ENCODE data around the gene FTCD. TPM values are rescaled to one million over a fixed set of nuclear protein-coding genes. Genes with fewer than 3 reads are reported as not detected.
A peak's percentile ranks its signal among the peaks of the same experiment; 100 is the strongest.
"Not testable (repeated sequence)": the region's sequence is repeated elsewhere in the genome, so short reads cannot be mapped to it uniquely, and the experiment has no call there.

The FTCD gene
- polyA plus RNA-seq, 10 donors = 0.35 to 2.5 (median 0.97) TPM

DNA sequence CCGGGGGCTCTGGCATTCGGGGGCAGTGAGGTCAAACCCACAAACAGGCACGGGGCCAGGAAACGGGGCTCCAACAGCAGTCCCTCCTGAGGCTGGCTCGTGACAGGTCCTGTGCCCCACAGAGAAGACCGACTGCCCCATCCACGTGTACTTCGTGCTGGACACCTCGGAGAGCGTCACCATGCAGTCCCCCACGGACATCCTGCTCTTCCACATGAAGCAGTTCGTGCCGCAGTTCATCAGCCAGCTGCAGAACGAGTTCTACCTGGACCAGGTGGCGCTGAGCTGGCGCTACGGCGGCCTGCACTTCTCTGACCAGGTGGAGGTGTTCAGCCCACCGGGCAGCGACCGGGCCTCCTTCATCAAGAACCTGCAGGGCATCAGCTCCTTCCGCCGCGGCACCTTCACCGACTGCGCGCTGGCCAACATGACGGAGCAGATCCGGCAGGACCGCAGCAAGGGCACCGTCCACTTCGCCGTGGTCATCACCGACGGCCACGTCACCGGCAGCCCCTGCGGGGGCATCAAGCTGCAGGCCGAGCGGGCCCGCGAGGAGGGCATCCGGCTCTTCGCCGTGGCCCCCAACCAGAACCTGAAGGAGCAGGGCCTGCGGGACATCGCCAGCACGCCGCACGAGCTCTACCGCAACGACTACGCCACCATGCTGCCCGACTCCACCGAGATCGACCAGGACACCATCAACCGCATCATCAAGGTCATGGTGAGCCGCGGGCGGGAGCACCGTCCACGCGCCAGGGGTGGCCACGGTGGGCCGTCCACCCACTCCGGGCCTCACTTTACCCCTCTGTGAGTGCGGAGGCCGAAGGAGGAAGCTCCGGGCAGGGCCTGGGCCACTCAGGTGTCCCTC, 43.3 kb downstream of the FTCD start:
- DNase-seq = no peak

GRCh38 chr21:46111193-46111571, 44.2 kb downstream of the FTCD start:
- no peak for DNase-seq

DNA sequence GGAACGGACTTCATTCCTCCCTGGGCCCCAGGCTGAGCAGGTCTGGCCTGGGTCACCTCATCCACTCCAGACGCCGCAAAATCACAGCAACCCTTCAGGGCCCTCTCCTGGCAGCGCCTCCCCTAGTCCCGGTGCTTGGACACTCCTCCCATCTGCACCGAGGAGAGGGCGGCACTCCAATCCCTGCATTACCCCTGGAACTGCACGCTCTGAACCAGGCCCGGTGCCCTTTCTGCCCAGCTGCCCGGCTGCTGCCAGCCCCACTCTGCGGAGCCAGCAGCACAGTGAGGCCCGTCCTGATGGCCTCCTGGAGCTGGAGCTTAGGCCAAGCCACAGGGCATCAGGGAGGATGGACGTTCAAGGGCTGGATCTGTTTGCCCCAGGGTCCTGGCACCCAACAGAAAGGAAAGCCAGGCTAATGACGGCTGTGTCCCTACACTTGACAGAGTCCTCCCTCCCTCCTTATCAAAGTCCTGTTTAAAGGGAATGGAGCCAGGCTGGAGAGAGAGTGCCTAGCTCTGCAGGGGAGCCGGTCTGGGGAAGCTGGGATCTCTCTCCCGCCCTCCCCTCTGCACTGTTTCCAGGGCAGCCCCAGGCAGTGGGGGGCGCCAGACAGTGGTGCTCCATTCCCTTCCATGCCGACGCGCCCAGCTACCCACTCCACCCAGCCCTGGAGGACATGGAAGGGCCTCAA, 44.7 kb downstream of the FTCD start:
- peak in 1 of 3 donors; percentile 16 for DNase-seq

GRCh38 chr21:46109313-46110221, 45.8 kb downstream of the FTCD start:
- peak in 1 of 3 donors; percentile 9 for DNase-seq

- no peak for DNase-seq
These were observed 46.5 kb downstream of the FTCD start for GRCh38 chr21:46108827-46109312.

- not testable (repeated sequence) for DNase-seq
These were observed 48.0 kb downstream of the FTCD start for GRCh38 chr21:46107376-46107775.

DNA sequence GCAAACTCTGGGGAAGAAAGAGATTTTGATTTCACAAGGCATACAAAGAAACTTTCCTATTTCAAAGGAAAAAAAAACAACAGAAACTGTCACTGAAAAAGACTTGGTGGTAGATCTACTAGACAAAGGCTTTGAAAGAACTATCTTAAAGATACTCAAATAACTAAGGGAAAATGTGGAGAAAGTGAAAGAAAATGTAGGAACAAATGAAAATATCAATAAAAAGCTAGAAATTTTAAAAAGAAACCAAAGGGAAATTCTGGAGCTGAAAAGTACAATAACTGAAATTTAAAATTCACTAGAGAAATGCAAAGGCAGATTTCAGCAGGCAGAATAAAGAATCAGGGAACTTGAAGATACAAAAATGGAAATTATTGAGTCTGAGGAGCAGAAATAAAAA, 51.3 kb downstream of the FTCD start:
- DNase-seq = no peak

- DNase-seq = no peak
These were observed 54.5 kb downstream of the FTCD start for GRCh38 chr21:46100906-46101305.

GRCh38 chr21:46100426-46100825, 55.0 kb downstream of the FTCD start:
- peak in 2 of 3 donors; percentile 27 to 62 for DNase-seq

GRCh38 chr21:46100020-46100419, 55.4 kb downstream of the FTCD start:
- peak in 1 of 3 donors; percentile 9 for DNase-seq

DNA sequence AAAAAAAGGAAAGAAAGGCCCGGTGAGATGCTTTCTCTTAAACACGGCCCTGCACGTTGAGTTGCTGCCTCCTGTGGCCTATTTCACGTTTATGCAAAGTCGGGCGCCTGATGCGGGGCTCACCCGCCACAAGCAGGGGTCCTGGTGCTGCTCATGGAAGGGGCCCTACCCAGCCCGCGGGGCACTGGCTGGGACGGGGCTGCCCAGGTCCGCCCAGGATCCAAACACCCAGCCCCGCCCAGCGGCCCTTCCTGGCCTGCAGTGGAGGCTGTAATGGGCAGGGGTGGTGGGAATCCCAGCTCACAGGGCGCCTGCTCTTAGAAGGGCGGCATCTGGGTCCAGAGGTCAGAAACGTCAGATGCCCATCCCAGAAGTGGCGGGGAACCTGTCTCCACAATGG, 55.9 kb downstream of the FTCD start:
- peak in 2 of 3 donors; percentile 33 to 77 for DNase-seq

DNA sequence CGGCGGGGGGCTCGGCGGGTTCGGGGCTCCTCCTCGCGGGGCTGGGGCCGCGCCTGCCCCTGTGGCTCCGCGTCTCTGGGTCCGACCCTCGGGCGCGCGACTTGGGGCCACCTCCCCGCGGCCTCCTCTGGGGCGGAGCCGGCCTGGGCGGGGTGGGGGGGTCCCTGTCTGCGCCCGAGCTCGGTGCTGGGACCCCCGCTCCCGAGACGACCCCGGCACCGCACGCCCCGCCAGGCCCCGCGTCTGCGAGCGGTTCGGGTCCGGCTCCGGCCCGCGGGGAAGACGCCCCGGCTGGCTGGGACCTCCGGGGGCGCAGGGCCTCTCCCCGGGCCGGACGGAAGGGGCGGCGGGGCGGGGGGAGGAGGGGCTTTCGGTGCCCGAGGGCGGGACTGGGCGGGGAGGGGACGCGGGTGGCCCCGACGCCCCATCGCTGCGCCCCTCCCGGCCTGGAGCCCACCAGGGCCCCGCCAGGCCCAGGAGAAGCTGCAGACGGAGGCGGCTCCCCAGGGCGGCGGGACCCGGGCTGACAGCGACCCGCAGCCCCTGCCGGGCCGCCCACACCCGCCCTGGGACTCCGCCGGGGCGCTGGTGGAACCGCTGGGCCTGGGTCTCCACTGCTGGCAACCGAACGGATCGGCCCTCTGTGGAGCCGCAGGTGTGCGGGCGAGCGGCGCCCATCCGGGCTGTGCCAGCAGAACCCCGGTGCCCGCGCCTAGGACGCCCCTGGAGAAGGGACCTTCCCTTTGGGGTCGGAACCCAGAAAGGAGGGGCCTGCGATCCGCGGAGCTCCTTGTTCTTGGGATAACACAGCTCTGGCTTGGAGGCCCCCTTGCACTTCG, 56.9 kb downstream of the FTCD start:
- DNase-seq = peak in 1 of 3 donors; percentile 71

GRCh38 chr21:46097336-46098293, 57.8 kb downstream of the FTCD start, which contains the start of gene COL6A2:
TSS of gene COL6A2 (plus strand) at chr21:46098112.
- peak; percentile 61 to 90 (median 78) for DNase-seq

- DNase-seq = peak in 1 of 3 donors; percentile 49
These were observed 58.6 kb downstream of the FTCD start for GRCh38 chr21:46096596-46097335.

GRCh38 chr21:46095814-46096595, 59.4 kb downstream of the FTCD start:
- DNase-seq = no peak

DNA sequence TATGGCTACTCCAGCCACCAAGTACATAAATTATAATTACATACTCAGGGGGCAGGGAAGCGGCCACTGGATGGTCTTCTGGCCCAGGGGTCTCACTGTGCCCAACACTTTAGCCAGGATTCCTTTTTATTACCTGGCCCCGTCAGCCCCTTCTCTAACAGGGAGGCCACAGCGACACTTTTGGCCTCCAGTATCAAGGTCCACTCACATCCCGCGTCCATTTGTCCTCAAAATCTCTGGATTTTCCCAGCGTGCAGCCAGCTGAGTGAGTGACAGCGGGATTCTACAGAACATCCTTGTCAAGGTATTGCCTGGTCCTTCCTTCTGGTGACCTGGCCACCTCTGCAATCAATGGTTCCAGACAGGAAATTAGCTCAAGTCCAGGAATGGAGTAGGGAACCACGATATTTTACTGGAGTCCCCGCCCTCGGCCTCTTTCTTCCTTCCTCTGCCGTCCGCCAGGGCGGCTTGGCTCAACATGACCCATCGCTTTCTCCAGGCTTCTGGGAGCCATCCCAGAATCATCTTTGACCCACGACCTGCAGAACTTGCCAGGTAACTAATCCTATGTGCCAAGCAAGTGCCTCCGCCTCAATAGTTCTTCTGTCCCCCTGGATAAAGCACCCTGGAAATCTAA, 60.2 kb downstream of the FTCD start:
- DNase-seq = peak in 2 of 3 donors; percentile 32 to 49

DNA sequence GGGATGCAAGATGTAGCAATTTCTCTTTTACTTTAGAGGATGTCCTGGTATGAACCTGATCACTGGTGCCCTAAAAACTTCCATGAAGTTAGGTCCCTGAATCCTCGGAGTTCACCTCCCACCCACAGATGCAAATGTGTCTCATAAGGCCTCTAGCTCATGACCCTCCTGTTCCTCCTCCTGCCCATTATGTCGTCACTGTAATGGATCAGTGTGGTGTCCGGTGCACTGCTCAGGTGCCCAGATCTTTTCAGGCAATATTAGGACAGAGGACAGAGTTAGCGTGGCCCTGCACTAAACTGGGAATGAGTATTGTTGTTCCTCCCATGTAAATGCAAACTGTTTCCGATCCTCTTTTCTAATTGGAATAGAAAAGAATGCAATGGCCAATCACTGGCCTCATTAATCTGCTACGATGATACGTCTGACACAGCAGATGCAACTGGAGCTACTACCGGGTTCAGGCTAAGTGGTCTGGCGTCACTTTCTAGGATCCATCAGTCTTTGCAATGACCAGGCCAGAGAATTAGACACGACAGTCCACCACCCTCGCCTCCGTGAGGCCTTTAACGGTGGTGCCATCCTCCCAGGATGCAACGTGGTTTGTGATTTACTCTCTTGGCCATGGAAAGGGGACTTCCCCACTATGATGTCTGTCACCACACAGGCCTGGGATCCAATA, 60.8 kb downstream of the FTCD start:
- no peak for DNase-seq

Data from muscle of back (tissue), 11 donors.